PFSK-1 (cell line): ENCODE results near the gene GPSM1.

Experiments used
- FOXP2 ChIP-seq: optimal IDR thresholded peaks from 2 replicates; pipeline ENCODE3; 2011; ENCODE audit warnings: borderline replicate concordance, control low read depth, inconsistent platforms; ENCODE audit not compliant: insufficient read depth; ENCODE audit errors: extremely low read length, extremely low read depth
- POLR2AphosphoS5 ChIP-seq: IDR thresholded peaks from 2 replicates; pipeline ENCODE4 v1.6.1; 2012; ENCODE audit warnings: low read depth, mild to moderate bottlenecking, control low read depth, low read length, moderate library complexity
- TAF1 ChIP-seq: IDR thresholded peaks from 2 replicates; pipeline ENCODE4 v1.6.1; 2012; ENCODE audit warnings: low read length, control low read depth, borderline replicate concordance; ENCODE audit not compliant: insufficient read depth
- TF ChIP-seq, protein P1 (sequence below), 2 experiments: IDR thresholded peaks; 2 replicates each; pipeline versions ENCODE4 v1.6.1 to v1.8.0; 2011 to 2012; ENCODE audit warnings: low read depth in 2 of 2, low read length in 2 of 2, control low read depth in 1 of 2, inconsistent platforms in 1 of 2, mild to moderate bottlenecking in 1 of 2, moderate library complexity in 1 of 2; ENCODE audit not compliant: insufficient read depth in 1 of 2

DNA sequence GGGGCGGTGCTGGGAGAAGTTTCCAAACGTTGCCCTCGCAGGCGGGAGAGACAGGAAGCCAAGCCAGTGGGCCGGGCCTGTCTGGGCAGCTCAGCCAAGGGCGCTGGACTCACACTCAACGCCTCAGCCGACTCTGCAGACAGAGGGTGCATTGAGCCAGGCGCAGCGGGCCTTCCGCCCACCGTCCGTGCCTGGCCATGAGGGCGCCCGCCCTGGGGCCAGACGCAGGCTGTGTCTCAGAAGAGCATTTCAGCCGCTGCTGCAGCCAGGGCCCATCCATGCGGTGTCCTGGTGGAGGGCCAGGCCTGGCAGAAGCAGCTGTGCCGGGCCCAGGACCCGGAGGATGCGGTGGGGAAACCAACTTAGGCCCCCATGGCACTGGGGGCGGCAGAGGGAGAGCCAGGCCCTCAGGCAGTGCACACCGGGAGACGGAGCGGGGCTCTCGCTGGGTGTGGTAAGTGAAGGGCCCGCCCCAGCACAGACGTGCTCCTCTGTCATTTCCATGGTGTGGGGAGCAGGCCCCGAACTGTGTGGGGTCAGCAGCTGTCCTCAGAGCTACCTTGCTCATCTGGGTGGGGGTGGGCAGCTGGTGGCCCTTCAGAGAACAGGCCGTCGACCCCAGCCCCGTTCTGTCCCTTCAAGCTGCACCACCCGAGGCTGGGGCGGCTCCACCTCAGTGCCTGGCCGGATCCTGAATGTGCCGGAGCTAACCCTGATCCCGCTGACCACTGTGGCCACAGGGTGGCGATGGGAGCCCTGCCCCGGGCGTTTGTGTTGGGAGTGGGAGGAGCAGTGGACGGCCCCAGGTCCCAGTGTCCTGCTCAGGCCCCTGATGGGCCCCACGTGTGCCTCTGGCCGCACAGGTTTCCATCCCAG is 18.2 kb downstream of the GPSM1 start:
- TF ChIP-seq POLR2AphosphoS5 (no peak), TAF1 (no peak), FOXP2 (no peak)
- TF ChIP-seq, protein P1, sequence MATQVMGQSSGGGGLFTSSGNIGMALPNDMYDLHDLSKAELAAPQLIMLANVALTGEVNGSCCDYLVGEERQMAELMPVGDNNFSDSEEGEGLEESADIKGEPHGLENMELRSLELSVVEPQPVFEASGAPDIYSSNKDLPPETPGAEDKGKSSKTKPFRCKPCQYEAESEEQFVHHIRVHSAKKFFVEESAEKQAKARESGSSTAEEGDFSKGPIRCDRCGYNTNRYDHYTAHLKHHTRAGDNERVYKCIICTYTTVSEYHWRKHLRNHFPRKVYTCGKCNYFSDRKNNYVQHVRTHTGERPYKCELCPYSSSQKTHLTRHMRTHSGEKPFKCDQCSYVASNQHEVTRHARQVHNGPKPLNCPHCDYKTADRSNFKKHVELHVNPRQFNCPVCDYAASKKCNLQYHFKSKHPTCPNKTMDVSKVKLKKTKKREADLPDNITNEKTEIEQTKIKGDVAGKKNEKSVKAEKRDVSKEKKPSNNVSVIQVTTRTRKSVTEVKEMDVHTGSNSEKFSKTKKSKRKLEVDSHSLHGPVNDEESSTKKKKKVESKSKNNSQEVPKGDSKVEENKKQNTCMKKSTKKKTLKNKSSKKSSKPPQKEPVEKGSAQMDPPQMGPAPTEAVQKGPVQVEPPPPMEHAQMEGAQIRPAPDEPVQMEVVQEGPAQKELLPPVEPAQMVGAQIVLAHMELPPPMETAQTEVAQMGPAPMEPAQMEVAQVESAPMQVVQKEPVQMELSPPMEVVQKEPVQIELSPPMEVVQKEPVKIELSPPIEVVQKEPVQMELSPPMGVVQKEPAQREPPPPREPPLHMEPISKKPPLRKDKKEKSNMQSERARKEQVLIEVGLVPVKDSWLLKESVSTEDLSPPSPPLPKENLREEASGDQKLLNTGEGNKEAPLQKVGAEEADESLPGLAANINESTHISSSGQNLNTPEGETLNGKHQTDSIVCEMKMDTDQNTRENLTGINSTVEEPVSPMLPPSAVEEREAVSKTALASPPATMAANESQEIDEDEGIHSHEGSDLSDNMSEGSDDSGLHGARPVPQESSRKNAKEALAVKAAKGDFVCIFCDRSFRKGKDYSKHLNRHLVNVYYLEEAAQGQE (IDR thresholded peaks at IDR 0.05; ENCODE audit: insufficient read depth in 1 of 2, low read depth in 2 of 2, low read length in 2 of 2): no peak
